NCI-H524 treated with DMSO at 0.1 percent for 48 hours (cell line): ENCODE measurements around the gene GPR39.

Source experiments
- DNase-seq: peaks from one replicate; lab custom pipeline; 2025; lab: John Stamatoyannopoulos, UW

GPR39 gene

GRCh38 chr2:132414081-132414480, 2.5 kb upstream of the GPR39 start:
- DNase-seq: no peak

GRCh38 chr2:132415256-132415914, 1.2 kb upstream of the GPR39 start:
- no peak for DNase-seq

- peak; percentile 32 for DNase-seq
Observed at GRCh38 chr2:132415915-132416722, 486 bp upstream of the GPR39 start.

GRCh38 chr2:132417430-132418035, 928 bp downstream of the GPR39 start:
- no peak for DNase-seq

- no peak for DNase-seq
Observed at GRCh38 chr2:132419235-132419634, 2.6 kb downstream of the GPR39 start.

GRCh38 chr2:132419941-132420340, 3.3 kb downstream of the GPR39 start:
- no peak for DNase-seq

GRCh38 chr2:132420816-132421805, 4.5 kb downstream of the GPR39 start:
- DNase-seq: no peak

GRCh38 chr2:132422736-132423135, 6.1 kb downstream of the GPR39 start:
- no peak for DNase-seq

GRCh38 chr2:132424526-132425121, 8.0 kb downstream of the GPR39 start:
- DNase-seq: no peak

GRCh38 chr2:132426033-132426432, 9.4 kb downstream of the GPR39 start:
- DNase-seq: no peak

- DNase-seq: no peak
Observed at GRCh38 chr2:132426656-132427055, 10.1 kb downstream of the GPR39 start.

GRCh38 chr2:132429351-132429750, 12.7 kb downstream of the GPR39 start:
- no peak for DNase-seq

- DNase-seq: no peak
Observed at GRCh38 chr2:132429941-132430573, 13.5 kb downstream of the GPR39 start.

- DNase-seq: no peak
Observed at GRCh38 chr2:132430895-132431294, 14.3 kb downstream of the GPR39 start.

GRCh38 chr2:132437852-132438669, 21.5 kb downstream of the GPR39 start:
- DNase-seq: no peak

- DNase-seq: no peak
Observed at GRCh38 chr2:132438691-132439090, 22.1 kb downstream of the GPR39 start.

- no peak for DNase-seq
Observed at GRCh38 chr2:132439703-132440398, 23.2 kb downstream of the GPR39 start.

- DNase-seq: no peak
Observed at GRCh38 chr2:132441051-132441450, 24.4 kb downstream of the GPR39 start.

- no peak for DNase-seq
Observed at GRCh38 chr2:132442278-132442677, 25.7 kb downstream of the GPR39 start.
